CD4-positive, CD25-positive, alpha-beta regulatory T cell (primary cell): ENCODE results near the gene TLX3. TPM values are rescaled to one million over a fixed set of nuclear protein-coding genes. Genes with fewer than 3 reads are reported as not detected.

Experiments
- ATAC-seq, 2 donors: fragments of 150-1000 bp; cut with Tn5 transposase; one replicate each; pipeline ENCODE4 v1.10.0; 2021; ENCODE audit warnings: low read depth in 2 of 2, moderate number of reproducible peaks in 2 of 2, moderate library complexity in 1 of 2
- DNase-seq, 3 donors: peaks; one replicate each; pipeline versions ENCODE4 v3.0.0 to v3.0.0-alpha.2; 2012 to 2022; ENCODE audit warnings: mixed read lengths in 1 of 3
- H3K27ac ChIP-seq: one replicate; pipeline ENCODE4 v1.7.0; 2013; ENCODE audit warnings: mild to moderate bottlenecking, low read length; ENCODE audit not compliant: insufficient read depth, poor library complexity, severe bottlenecking
- H3K27me3 ChIP-seq: one replicate; pipeline ENCODE4 v1.7.0; 2013; ENCODE audit warnings: low read length; ENCODE audit not compliant: control insufficient read depth, insufficient read depth
- H3K36me3 ChIP-seq: one replicate; pipeline ENCODE4 v1.7.0; 2013; ENCODE audit warnings: mild to moderate bottlenecking, low read length, moderate library complexity; ENCODE audit not compliant: control insufficient read depth, insufficient read depth
- H3K4me1 ChIP-seq: 2 replicates; pipeline ENCODE4 v1.7.0; 2013; ENCODE audit warnings: mild to moderate bottlenecking, low read length; ENCODE audit not compliant: insufficient read depth, control insufficient read depth, poor library complexity, severe bottlenecking
- H3K4me3 ChIP-seq: one replicate; pipeline ENCODE4 v1.7.0; 2013; ENCODE audit warnings: low read depth, mild to moderate bottlenecking, low read length, moderate library complexity
- H3K9me3 ChIP-seq, 2 experiments: 1 replicate in 1 of 2; 2 replicates in 1 of 2; pipeline ENCODE4 v1.7.0; 2013; ENCODE audit warnings: low read length in 2 of 2, mild to moderate bottlenecking in 1 of 2, moderate library complexity in 1 of 2; ENCODE audit not compliant: control insufficient read depth in 2 of 2
- H3K27ac Mint-ChIP-seq, 3 donors: one replicate each; pipeline ENCODE4 v1.8.0; 2020 to 2022; ENCODE audit warnings: mild to moderate bottlenecking in 3 of 3, mixed read lengths in 3 of 3, moderate library complexity in 2 of 3
- H3K27me3 Mint-ChIP-seq: one replicate; pipeline ENCODE4 v1.8.0; 2022; ENCODE audit warnings: mild to moderate bottlenecking, mixed read lengths
- H3K36me3 Mint-ChIP-seq: one replicate; pipeline ENCODE4 v1.8.0; 2020; ENCODE audit warnings: mixed read lengths
- H3K4me1 Mint-ChIP-seq, 4 donors: one replicate each; pipeline ENCODE4 v1.8.0; 2020 to 2022; ENCODE audit warnings: mixed read lengths in 4 of 4, mild to moderate bottlenecking in 1 of 4
- H3K4me3 Mint-ChIP-seq, 4 donors: one replicate each; pipeline ENCODE4 v1.8.0; 2020 to 2022; ENCODE audit warnings: mild to moderate bottlenecking in 4 of 4, mixed read lengths in 4 of 4, moderate library complexity in 3 of 4
- H3K9me3 Mint-ChIP-seq, 7 donors: one replicate each; pipeline ENCODE4 v1.8.0; 2020 to 2022; ENCODE audit warnings: mixed read lengths in 7 of 7, mild to moderate bottlenecking in 3 of 7, moderate library complexity in 2 of 7
- polyA plus RNA-seq, 4 donors: library from polyadenylated mRNA; unstranded; fragments of 300-500 nt; fragmentation: Illumina TruSeq; gene quantifications; one replicate each; pipeline ENCODE4 v1.2.3, GENCODE V29; 2021
- total RNA-seq: library from RNA; stranded (reverse); gene quantifications from one replicate; pipeline ENCODE4 v1.2.3, GENCODE V29; 2022

Gene TLX3
- total and polyA plus RNA-seq, 5 donors from 2014 or later = not detected

- H3K4me1 Mint-ChIP-seq = peaks cover 0 to 10% (median 0%) of the 10 kb centered on the region in 4 donors
- H3K27ac Mint-ChIP-seq = no peak overlapping the region
- Histone ChIP-seq H3K9me3 (no peaks in the 10 kb centered on the region), H3K4me1 (peaks cover 10% of the 10 kb centered on the region), H3K36me3 (no peaks in the 10 kb centered on the region), H3K27ac (no peak overlapping the region), H3K4me3 (no peak overlapping the region), H3K27me3 (peaks cover 6% of the 10 kb centered on the region)
- no peak overlapping the region for H3K4me3 Mint-ChIP-seq
- no peaks in the 10 kb centered on the region for H3K36me3 Mint-ChIP-seq
- peaks cover 0 to 3% (median 0%) of the 10 kb centered on the region in 7 donors for H3K9me3 Mint-ChIP-seq
- ATAC-seq (no peak), DNase-seq (no peak)
- H3K27me3 Mint-ChIP-seq = peaks cover 43% of the 10 kb centered on the region
Measured at GRCh38 chr5:171306781-171307591, 2.1 kb upstream of the TLX3 start.

GRCh38 chr5:171307789-171308452 lies 1.1 kb upstream of the TLX3 start:
- Histone ChIP-seq H3K4me1 (peaks cover 17% of the 10 kb centered on the region), H3K9me3 (no peaks in the 10 kb centered on the region), H3K27me3 (peaks cover 6% of the 10 kb centered on the region), H3K27ac (no peak overlapping the region), H3K4me3 (no peak overlapping the region), H3K36me3 (no peaks in the 10 kb centered on the region)
- DNase-seq = no peak
- no peak for ATAC-seq
- no peak overlapping the region for H3K4me3 Mint-ChIP-seq
- peaks cover 49% of the 10 kb centered on the region for H3K27me3 Mint-ChIP-seq
- peaks cover 0 to 3% (median 0%) of the 10 kb centered on the region in 7 donors for H3K9me3 Mint-ChIP-seq
- no peaks in the 10 kb centered on the region for H3K36me3 Mint-ChIP-seq
- peak overlapping the region in 1 of 3 donors; percentile 10 for H3K27ac Mint-ChIP-seq
- peaks cover 0 to 15% (median 2%) of the 10 kb centered on the region in 4 donors for H3K4me1 Mint-ChIP-seq

GRCh38 chr5:171309276-171310211 lies 496 bp downstream of the TLX3 start:
- H3K27ac ChIP-seq = no peak overlapping the region
- ATAC-seq (no peak), DNase-seq (no peak)
- Mint-ChIP-seq H3K4me1 (peaks cover 0 to 25% (median 5%) of the 10 kb centered on the region in 4 donors), H3K27ac (no peak overlapping the region), H3K36me3 (no peaks in the 10 kb centered on the region), H3K9me3 (peaks cover 0 to 6% (median 0%) of the 10 kb centered on the region in 7 donors), H3K4me3 (no peak overlapping the region), H3K27me3 (peaks cover 59% of the 10 kb centered on the region)
- no peaks in the 10 kb centered on the region for H3K36me3 ChIP-seq
- no peaks in the 10 kb centered on the region for H3K9me3 ChIP-seq
- no peak overlapping the region for H3K4me3 ChIP-seq
- H3K27me3 ChIP-seq = peaks cover 10% of the 10 kb centered on the region
- H3K4me1 ChIP-seq = peaks cover 17% of the 10 kb centered on the region

GRCh38 chr5:171310212-171310818 lies 1.3 kb downstream of the TLX3 start:
- Histone ChIP-seq H3K27me3 (peaks cover 7% of the 10 kb centered on the region), H3K4me3 (no peak overlapping the region), H3K27ac (no peak overlapping the region), H3K9me3 (no peaks in the 10 kb centered on the region), H3K4me1 (peaks cover 17% of the 10 kb centered on the region), H3K36me3 (no peaks in the 10 kb centered on the region)
- H3K27ac Mint-ChIP-seq = no peak overlapping the region
- H3K9me3 Mint-ChIP-seq = peaks cover 0 to 6% (median 0%) of the 10 kb centered on the region in 7 donors
- H3K36me3 Mint-ChIP-seq = no peaks in the 10 kb centered on the region
- peaks cover 64% of the 10 kb centered on the region for H3K27me3 Mint-ChIP-seq
- peaks cover 0 to 25% (median 5%) of the 10 kb centered on the region in 4 donors for H3K4me1 Mint-ChIP-seq
- DNase-seq (peak in 1 of 3 donors; percentile 32), ATAC-seq (no peak)
- no peak overlapping the region for H3K4me3 Mint-ChIP-seq

- Histone ChIP-seq H3K9me3 (no peaks in the 10 kb centered on the region), H3K27me3 (peaks cover 7% of the 10 kb centered on the region), H3K36me3 (no peaks in the 10 kb centered on the region), H3K27ac (no peak overlapping the region), H3K4me1 (peaks cover 17% of the 10 kb centered on the region), H3K4me3 (no peak overlapping the region)
- H3K36me3 Mint-ChIP-seq = no peaks in the 10 kb centered on the region
- H3K4me3 Mint-ChIP-seq = no peak overlapping the region
- H3K27me3 Mint-ChIP-seq = peaks cover 65% of the 10 kb centered on the region
- DNase-seq (no peak), ATAC-seq (no peak)
- H3K9me3 Mint-ChIP-seq = peaks cover 0 to 4% (median 0%) of the 10 kb centered on the region in 7 donors
- peaks cover 0 to 26% (median 5%) of the 10 kb centered on the region in 4 donors for H3K4me1 Mint-ChIP-seq
- no peak overlapping the region for H3K27ac Mint-ChIP-seq
Measured at GRCh38 chr5:171310819-171311321, 1.8 kb downstream of the TLX3 start.

- Mint-ChIP-seq H3K27ac (no peak overlapping the region), H3K27me3 (peaks cover 65% of the 10 kb centered on the region), H3K9me3 (peaks cover 0 to 6% (median 0%) of the 10 kb centered on the region in 7 donors), H3K36me3 (no peaks in the 10 kb centered on the region), H3K4me3 (no peak overlapping the region), H3K4me1 (peaks cover 0 to 29% (median 5%) of the 10 kb centered on the region in 4 donors)
- no peaks in the 10 kb centered on the region for H3K36me3 ChIP-seq
- peaks cover 21% of the 10 kb centered on the region for H3K4me1 ChIP-seq
- H3K27ac ChIP-seq = no peak overlapping the region
- DNase-seq (peak in 1 of 3 donors; percentile 16), ATAC-seq (no peak)
- H3K9me3 ChIP-seq = no peaks in the 10 kb centered on the region
- no peak overlapping the region for H3K4me3 ChIP-seq
- peaks cover 4% of the 10 kb centered on the region for H3K27me3 ChIP-seq
Measured at GRCh38 chr5:171311322-171312077, 2.5 kb downstream of the TLX3 start.
